DND-41 (cell line): ENCODE results near the gene GLYATL3.

Experiments used
- EZH2 ChIP-seq: IDR thresholded peaks from 3 replicates; pipeline ENCODE4 v1.6.1; 2012; ENCODE audit warnings: borderline replicate concordance, low read depth, mild to moderate bottlenecking, moderate library complexity, low read length, inconsistent platforms; ENCODE audit not compliant: severe bottlenecking
- TF ChIP-seq, protein P1 (sequence below): IDR thresholded peaks from 2 replicates; pipeline ENCODE4 v1.5.1; 2012; ENCODE audit warnings: borderline replicate concordance, low read length, moderate library complexity, mild to moderate bottlenecking; ENCODE audit not compliant: poor library complexity, severe bottlenecking; ENCODE audit errors: extremely low read depth

DNA sequence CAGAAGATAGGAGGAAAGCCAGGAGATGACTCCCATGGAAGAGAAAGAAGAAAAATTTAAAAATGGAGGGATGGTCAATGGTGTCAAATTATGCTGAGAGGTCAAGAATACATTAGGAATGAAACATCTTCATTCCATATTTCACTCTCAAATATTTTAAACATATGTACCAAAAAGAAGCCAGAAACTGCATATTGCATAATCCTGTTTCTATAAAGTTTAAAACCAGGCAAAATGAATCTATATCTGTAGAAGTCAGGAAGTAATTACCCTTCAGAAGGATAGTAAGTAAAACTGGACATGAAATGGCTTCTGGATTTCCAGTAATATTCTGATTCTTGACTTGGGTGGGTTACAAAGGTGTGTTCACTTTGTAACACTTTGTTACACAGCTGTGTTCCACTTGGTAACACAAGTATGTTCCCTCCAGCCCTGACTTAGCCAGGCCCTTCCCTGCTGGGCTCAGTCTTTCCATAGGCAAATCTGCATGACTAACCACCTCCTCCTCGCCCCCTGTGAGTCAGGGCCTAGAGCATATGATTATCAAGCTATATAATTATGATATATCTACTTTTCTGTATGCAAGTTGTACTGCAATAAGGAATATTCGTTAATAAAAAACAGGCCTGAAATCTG, 30.5 kb downstream of the GLYATL3 start:
- TF ChIP-seq, protein P1, sequence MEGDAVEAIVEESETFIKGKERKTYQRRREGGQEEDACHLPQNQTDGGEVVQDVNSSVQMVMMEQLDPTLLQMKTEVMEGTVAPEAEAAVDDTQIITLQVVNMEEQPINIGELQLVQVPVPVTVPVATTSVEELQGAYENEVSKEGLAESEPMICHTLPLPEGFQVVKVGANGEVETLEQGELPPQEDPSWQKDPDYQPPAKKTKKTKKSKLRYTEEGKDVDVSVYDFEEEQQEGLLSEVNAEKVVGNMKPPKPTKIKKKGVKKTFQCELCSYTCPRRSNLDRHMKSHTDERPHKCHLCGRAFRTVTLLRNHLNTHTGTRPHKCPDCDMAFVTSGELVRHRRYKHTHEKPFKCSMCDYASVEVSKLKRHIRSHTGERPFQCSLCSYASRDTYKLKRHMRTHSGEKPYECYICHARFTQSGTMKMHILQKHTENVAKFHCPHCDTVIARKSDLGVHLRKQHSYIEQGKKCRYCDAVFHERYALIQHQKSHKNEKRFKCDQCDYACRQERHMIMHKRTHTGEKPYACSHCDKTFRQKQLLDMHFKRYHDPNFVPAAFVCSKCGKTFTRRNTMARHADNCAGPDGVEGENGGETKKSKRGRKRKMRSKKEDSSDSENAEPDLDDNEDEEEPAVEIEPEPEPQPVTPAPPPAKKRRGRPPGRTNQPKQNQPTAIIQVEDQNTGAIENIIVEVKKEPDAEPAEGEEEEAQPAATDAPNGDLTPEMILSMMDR, result no peak
- no peak for TF ChIP-seq EZH2
